Myocyte (in vitro differentiated cells): ENCODE data around the gene RILPL2. TPM values are rescaled to one million over a fixed set of nuclear protein-coding genes. Genes with fewer than 3 reads are reported as not detected.
"Not testable (repeated sequence)": the region's sequence is repeated elsewhere in the genome, so short reads cannot be mapped to it uniquely, and the experiment has no call there.

ENCODE experiments used
- DNase-seq: peaks from one replicate; pipeline ENCODE4 v3.0.0-alpha.2; 2012; ENCODE audit warnings: low read depth
- total RNA-seq: library from RNA; depleted of rRNA; stranded (reverse); fragments of >200 nt; gene quantifications from 2 replicates; pipeline ENCODE4 v1.2.3, GENCODE V29; 2014

RILPL2 gene
- total RNA-seq, 1 donor from 2014 or later: 1.7 TPM

DNA sequence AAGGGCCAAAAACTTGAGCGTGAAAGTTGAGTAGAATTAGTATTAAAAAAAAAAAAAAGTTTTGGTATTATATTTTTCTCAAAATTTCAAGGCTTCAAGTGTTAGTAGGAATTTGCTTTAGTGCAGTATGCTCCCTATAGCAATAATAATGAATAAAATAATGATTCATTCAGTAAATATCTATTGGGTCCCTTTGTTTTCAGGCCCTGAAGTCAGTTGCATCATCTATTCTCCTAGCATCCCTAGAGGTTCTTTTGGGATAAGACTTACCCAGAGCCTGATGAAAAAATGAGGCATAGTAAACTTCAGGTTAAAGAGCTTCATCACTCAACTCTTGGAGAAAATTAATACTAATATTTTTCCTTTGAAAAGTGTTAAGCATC lies 51.5 kb downstream of the RILPL2 start:
- DNase-seq: no peak

DNA sequence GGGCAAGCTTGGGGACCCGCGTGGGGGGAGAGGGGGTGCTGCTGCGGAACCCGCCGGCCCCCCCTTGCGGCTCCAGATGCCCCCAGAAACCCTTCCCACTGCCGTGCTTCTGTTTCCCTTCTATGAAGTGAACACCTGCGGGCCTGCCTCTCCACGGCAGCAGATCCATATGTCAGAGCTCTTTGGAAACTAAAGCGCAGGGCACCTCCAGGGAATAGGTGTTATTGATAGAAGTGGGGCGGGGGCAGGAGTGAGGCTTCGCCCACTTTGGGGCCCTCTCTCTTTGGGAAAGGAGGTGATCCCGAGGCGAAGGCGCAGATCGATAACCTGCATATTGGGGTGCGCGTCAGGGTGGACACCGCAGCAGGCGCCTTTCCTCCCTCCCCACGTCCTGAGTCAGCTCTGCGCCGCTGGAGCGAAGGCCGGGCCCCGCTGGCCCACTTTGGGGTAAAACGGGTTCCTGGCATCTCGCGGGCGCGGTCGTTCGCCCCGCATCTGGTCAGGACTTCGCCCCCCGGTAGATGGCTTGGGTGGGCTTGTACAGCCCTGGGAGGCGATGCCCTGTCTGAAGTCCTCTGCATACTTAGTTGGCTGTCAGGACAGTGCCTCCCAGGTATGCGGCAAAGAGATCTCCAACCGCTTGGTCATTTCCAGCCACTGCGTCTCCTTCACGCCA lies 52.0 kb downstream of the RILPL2 start:
- DNase-seq: no peak

DNA sequence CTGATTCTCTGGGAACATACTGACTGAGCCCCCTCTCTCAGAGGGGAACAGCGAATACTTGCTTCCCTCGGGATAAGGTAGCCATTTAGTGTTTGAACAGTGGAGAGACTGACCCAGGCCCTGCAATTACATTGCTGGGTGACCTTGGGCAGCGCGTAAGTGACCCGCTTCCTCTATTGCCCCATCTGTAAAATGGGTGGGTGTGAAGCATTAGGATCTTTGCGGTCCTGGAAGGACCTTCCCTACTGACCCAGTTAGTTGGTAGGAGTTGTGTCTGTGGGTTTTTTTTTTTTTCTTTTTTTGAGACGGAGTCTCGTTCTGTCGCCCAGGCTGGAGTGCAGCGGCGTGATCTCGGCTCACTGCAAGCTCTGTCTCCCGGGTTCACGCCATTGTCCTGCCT lies 53.8 kb downstream of the RILPL2 start:
- DNase-seq: no peak

DNA sequence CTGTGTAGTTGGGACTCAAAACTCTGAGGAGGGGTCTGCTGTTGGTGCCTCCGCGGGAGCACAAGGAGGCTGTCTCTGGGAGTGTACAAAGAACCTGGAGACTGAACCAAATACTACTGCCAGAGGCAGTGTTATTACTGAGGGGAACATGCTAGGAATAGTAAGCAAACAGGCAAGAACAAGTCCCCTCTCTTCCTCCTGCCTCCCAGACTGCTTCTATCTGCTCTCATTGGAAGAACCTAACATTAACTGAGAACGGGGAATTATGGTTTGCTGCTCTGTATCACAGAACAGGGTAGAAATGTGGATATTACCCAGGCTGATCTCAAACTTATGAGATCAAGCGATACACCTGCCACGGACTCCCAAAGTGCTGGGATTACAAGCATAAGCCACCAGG lies 57.1 kb downstream of the RILPL2 start:
- no peak for DNase-seq

DNA sequence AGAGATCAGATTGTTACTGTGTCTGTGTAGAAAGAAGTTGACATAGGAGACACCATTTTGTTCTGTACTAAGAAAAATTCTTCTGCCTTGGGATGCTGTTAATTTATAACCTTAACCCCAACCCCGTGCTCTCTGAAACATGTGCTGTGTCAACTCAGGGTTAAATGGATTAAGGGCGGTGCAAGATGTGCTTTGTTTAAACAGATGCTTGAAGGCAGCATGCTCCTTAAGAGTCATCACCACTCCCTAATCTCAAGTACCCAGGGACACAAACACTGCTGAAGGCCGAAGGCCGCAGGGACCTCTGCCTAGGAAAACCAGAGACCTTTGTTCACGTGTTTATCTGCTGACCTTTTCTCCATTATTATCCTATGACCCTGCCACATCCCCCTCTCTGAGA lies 64.1 kb downstream of the RILPL2 start:
- not testable (repeated sequence) for DNase-seq

DNA sequence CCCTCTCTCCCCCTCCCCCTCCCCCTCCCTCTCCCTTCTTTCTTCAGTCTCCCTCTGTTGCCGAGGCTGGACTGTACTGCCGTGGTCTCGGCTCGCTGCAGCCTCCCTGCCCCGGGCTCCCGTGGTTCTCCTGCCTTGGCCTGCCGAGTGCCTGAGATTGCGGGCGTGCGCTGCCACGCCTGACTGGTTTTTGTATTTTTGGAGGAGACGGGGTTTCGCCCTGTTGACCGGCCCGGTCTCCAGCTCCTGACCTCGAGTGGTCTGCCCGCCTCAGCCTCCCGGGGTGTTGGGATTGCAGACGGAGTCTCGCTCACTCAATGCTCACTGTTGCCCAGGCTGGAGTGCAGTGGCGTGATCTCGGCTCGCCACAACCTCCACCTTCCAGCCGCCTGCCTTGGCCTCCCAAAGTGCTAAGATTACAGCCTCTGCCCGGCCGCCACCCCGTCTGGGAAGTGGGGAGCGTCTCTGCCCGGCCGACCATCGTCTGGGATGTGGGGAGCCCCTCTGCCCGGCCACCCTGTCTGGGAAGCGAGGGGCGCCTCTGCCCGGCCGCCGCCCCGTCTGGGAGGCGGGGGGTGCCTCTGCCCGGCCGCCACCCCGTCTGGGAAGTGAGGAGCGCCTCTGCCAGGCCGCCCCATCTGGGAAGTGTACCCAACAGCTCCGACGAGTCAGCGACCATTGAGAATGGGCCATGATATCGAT lies 64.7 kb downstream of the RILPL2 start:
- not testable (repeated sequence) for DNase-seq

DNA sequence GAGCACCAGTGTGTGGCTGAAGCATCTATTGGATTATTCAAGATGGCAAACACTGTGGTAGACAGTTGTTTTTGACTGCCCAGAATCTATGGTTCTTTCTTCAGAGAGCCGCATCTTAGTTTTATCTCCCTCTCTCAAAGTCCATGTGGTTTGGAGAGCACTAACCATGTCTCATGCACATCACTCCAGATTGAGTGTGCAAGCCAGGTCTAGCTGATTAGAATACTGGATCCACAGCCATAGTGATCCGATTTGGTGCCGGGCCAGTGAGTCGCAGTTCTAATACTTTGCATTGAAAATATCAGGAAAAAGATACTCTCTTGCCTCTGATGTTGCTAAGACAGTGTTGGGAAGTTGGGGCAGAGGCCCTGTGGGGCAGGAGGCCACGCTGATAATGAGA lies 67.3 kb downstream of the RILPL2 start:
- DNase-seq: no peak

DNA sequence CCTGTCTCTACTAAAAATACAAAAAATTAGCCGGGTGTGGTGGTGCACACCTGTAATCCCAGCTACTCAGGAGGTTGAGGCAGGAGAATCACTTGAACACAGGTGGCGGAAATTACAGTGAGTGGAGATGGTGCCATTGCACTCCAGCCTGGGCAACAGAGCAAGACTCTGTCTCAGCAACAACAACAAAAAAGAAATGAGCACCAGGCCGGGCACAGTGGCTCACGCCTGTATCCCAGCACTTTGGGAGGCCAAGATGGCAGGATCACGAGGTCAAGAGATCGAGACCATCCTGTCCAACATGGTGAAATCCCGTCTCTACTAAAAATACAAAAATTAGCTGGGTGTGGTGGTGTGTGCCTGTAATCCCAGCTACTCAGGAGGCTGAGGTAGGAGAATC lies 68.1 kb downstream of the RILPL2 start:
- DNase-seq: not testable (repeated sequence)

DNA sequence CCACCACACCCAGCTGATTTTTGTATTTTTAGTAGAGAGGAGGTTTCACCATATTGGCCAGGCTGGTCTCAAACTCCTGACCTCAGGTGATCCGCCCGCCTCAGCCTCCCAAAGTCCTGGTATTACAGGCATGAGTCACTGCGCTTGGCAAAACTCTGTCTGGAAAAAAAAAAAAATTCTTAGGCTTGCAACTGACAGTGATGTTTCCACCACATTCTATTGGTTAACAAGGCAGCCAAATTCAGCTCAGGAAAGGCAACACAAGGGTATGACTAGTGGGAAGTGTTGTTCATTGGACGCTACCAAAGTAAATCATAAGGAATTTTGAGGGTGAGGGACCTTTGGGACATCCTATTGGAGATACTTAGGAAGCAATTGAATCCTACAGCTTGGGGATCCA lies 69.0 kb downstream of the RILPL2 start:
- no peak for DNase-seq

Other genes with a start within 250 kb of the RILPL2 start
- gene MPHOSPH9, start 203.5 kb downstream of the RILPL2 start, total RNA-seq: 54.4 and 55.3 TPM in 2 replicates
- gene MTRFR, start 203.2 kb downstream of the RILPL2 start, total RNA-seq: 7.5 and 8.7 TPM in 2 replicates
- 466 and 496 TPM in 2 replicates for gene CDK2AP1, start 164.8 kb downstream of the RILPL2 start, total RNA-seq
- gene SBNO1, start 71.8 kb downstream of the RILPL2 start, total RNA-seq: 30.7 and 34.0 TPM in 2 replicates
- gene KMT5A, start 52.6 kb downstream of the RILPL2 start, total RNA-seq: 37.9 and 72.1 TPM in 2 replicates
- 13.6 and 21.6 TPM in 2 replicates for gene SNRNP35, start 21.5 kb upstream of the RILPL2 start, total RNA-seq
- gene RILPL1, start 97.0 kb upstream of the RILPL2 start, total RNA-seq: 30.3 and 43.4 TPM in 2 replicates
- gene TMED2, start 147.9 kb upstream of the RILPL2 start, total RNA-seq: 297 and 305 TPM in 2 replicates
- gene DDX55, start 165.4 kb upstream of the RILPL2 start, total RNA-seq: 13.8 and 15.8 TPM in 2 replicates
- gene EIF2B1, start 197.0 kb upstream of the RILPL2 start, total RNA-seq: 98.2 and 117 TPM in 2 replicates
- gene GTF2H3, start 197.1 kb upstream of the RILPL2 start, total RNA-seq: 33.8 and 41.3 TPM in 2 replicates
- 6.8 and 7.2 TPM in 2 replicates for gene TCTN2, start 234.4 kb upstream of the RILPL2 start, total RNA-seq